ENCODE measurements around the gene ZNF334.

DNA sequence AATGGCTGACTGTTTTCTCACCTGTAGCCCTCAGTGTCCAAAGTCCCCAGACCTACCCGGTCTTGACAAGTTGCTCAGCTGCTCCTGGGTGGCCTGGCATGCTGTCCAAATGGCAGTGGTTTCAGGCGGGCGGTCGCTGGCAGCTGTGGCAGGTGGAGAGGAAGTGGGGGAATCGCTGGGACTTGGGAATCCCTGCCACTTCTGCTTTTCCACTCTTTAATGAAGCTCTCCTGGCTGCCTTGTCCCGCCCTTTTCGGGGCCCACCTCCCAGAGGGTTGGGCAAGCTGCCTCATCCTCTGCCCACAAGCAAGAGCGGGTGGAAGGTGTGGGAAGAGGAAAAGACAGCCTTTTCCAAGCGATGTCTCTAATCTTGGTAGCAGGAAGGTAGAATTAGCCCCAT, 37.1 kb upstream of the ZNF334 start, which contains the start of gene OCSTAMP:
- no peak for TF ChIP-seq CTCF (IDR thresholded peaks at IDR 0.05)
- no peak for TF ChIP-seq EP300 (IDR thresholded peaks at IDR 0.05)

Data from gastroesophageal sphincter (tissue), 3 donors.